GM19467 (cell line): Measurements from ENCODE around the gene HHAT.
"Not testable (repeated sequence)": the region's sequence is repeated elsewhere in the genome, so short reads cannot be mapped to it uniquely, and the experiment has no call there.

Experiments
- ATAC-seq: cut with Tn5 transposase; IDR thresholded peaks from one replicate; pipeline ENCODE4 v1.9.1; 2021; ENCODE audit warnings: mild to moderate bottlenecking, moderate library complexity; ENCODE audit not compliant: unreplicated experiment

The HHAT gene

DNA sequence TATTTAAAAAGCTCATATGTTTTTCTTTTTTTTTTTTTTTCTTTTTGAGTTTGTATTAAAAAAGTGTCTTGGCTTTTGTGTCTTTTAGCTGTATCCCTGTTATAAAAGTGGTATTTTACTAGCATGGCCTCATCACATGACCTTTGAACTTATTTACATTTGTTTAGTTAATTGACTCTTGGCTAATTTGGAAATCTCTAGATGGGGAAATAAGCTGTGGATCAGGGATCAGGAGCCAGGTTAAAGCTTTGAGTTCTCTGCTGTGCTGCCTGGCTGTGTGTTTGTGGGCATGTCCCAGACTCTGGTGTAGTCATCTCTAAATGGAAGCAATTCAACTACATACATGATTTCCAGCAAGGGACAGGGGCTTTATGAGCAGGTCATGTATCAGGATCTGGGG is 56.5 kb downstream of the HHAT start:
- ATAC-seq, result no peak

- ATAC-seq, result no peak
Measured at GRCh38 chr1:210394281-210394821, 65.6 kb downstream of the HHAT start.

DNA sequence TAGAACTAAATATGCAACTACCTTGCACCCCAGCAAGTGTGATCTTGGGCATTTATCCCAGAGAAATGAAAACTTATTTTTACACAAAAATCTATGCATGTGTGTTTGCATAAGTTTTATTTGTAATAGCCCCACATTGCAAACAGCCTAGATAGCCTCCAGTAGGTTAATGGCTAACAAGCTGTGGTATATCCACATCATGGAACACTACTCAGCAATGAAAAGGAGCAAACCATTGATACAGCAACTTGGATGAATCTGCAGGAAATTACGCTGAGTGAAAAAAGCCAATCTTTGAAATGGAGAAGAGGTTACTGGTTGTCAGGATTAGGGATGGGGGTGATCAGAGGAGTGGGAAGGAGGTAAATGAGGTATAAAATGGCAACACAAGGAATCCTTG is 67.8 kb downstream of the HHAT start:
- no peak for ATAC-seq

- no peak for ATAC-seq
Measured at GRCh38 chr1:210397252-210397651, 68.5 kb downstream of the HHAT start.

DNA sequence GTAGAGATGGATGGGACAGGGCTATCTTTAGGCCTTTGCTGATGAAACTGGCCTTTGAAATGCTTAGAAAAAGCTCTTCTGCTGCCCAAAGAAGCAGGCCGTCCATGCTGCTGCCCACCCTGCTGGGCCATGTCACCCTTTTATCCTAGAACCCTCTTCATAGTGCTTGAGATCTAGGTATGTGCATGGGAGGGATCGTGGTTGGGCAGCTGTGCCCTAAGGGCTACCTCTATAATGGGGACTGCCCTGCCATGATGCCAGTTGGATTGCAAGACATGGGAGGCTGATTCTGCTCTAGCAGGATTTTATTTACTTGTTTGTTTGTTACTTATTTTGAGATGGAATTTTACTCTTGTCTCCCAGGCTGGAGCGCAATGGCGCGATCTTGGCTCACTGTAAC is 69.0 kb downstream of the HHAT start:
- no peak for ATAC-seq

- no peak for ATAC-seq
Measured at GRCh38 chr1:210398466-210398865, 69.8 kb downstream of the HHAT start.

GRCh38 chr1:210400043-210400840 is 71.5 kb downstream of the HHAT start:
- ATAC-seq, result peak; percentile 89

DNA sequence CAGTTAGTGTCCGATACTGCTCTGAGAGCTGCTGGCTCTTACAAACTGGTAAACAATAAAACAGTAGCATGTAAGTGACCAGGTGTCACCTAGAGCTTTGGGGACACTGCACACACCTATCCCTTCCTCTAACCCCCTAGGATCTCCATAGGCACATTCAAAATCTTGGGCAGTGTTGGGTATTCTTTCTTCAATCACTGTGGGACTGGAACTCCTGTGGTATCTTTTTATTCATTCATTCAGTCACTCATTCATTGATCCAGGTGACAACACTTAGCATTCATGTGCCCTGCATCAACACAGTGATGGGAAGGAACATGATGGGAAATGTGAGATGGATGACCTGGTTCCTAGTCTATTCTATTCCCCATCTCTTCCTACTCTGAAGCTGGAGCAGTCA is 73.9 kb downstream of the HHAT start:
- ATAC-seq, result no peak

- ATAC-seq, result no peak
Measured at GRCh38 chr1:210405316-210405715, 76.6 kb downstream of the HHAT start.

GRCh38 chr1:210406341-210406740 is 77.6 kb downstream of the HHAT start:
- ATAC-seq, result not testable (repeated sequence)

- ATAC-seq, result no peak
Measured at GRCh38 chr1:210407207-210407886, 78.6 kb downstream of the HHAT start.

GRCh38 chr1:210407887-210408252 is 79.2 kb downstream of the HHAT start:
- no peak for ATAC-seq

GRCh38 chr1:210412240-210412639 is 83.5 kb downstream of the HHAT start:
- ATAC-seq, result no peak

- ATAC-seq, result no peak
Measured at GRCh38 chr1:210413951-210414350, 85.2 kb downstream of the HHAT start.

DNA sequence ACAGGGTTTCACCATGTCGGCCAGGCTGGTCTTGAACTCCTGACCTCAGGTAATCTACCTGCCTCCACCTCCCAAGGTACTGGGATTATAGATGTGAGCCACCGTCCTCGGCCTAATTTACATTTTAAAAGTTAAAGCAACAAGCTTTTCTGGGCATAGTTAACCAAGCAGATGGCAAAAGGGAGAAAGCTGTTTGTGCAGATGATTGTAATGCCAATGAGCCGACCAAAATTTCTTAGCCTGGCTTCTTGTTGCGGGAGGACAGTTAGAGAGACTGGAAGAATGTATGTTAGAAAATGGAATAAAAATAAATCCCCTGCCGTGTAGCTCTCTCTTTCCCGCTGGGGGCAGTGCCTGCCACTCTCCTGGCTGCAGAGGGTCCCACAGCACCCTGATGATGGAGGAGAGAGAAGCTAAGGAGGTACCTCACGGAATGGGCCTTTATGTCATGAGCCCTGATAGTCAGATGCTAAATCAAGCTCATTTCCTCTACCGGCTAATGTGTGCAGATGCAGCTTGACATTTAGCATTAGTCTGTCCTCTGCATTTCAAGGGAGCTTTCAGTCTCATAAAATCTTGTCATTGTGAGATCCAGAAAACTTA is 87.2 kb downstream of the HHAT start:
- ATAC-seq, result no peak

DNA sequence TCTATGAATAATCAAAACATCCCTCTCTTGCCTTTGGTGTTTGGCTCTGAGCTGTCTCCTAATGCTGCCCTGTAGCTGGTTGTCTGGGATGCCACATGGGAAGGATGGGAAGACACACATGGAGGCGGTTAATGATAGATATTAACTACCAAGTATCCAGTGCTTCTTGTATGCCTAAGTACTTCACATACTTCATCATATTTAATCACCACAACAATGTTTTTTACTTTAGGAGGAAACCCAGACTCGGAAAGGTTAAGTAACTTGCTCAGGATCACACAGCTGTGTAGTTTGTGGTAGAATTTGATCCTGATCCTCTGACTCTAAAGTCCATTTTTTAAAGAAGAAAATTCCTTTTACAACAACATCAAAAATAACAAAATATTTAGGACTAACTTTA is 88.0 kb downstream of the HHAT start:
- no peak for ATAC-seq

DNA sequence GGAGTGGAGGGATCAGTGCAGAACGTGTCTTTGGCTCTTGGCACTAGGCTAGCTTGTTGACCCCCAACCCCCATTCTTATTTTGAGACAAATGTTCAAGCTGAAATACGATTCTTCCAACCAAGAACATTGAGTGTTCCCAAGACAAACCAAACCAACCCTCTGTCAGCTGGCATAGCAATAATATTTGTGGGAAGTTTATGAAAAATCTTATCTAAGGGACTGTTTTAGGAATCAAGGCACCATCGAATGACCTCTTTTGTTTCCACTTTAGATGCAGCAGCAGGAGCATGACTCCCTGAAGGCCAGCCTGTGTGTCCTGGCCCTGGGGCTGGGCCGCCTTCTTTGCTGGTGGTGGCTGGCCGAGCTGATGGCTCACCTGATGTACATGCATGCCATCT is 89.2 kb downstream of the HHAT start:
- no peak for ATAC-seq

DNA sequence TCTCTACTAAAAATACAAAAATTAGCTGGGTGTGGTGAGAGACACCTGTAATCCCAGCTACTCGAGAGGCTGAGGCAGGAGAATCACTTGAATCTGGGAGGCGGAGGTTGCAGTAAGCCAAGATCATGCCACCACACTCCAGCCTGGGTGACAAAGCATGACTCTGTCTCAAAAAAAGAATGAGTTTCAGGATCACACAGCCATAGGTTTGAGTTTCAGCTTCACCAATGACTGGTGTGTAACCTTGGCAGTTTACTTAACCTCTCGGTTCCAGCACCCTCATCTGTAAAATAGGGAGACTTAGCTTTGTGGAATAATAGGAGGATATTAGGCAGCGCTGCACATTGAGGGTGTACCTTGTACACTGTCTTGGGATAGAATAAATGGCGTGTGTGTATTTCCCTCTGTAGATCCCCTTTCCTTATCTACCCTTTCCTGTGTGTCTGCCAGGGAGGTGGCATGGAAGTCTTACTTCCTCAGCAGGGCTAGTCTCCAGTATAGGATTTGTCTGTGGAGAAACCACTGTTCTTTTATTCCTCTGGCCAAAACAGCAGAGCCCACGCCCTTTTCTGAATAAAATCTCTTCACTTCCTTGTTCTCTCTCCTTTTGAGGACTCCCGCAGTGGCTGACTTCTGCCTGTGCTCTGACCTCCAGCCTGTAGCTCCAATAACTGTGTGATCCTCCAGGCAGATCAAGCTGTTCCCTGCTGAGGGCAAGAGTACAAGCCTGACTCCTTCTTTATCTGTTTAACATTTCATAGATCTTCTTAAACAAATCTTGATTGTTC is 90.4 kb downstream of the HHAT start:
- ATAC-seq, result no peak

DNA sequence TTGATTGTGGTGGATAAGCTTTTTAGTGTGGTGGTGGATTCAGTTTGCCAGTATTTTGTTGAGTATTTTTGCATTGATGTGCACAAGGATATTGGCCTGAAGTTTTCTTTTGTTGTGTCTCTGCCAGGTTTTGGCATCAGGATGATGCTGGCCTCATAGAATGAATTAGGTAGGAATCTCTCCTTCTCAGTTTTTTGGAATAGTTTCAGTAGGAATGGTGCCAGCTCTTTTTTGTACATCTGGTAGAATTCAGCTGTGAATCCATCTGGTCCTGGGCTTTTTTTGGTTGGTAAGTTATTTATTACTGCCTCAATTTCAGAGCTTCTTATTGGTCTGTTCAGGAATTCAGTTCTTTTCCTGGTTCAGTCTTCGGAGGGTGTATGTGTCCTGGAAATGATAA is 98.0 kb downstream of the HHAT start:
- ATAC-seq, result not testable (repeated sequence)

DNA sequence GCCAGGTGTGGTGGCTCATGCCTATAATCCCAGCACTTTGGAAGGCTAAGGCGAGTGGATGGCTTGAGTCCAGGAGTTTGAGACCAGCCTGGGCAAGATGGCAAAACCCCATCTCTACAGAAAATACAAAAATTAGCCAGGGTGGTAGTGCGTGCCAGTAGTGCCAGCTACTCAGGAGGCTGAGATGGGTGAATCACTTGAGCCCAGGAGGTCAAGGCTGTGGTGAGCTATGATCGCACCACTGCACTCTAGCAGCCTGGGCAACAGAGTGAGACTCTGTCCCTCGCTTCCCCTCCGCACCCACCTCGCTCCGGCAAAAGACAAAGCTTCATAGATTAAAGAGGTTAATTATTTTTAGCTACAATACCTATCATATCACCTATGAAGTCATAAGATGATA is 100.0 kb downstream of the HHAT start:
- no peak for ATAC-seq

DNA sequence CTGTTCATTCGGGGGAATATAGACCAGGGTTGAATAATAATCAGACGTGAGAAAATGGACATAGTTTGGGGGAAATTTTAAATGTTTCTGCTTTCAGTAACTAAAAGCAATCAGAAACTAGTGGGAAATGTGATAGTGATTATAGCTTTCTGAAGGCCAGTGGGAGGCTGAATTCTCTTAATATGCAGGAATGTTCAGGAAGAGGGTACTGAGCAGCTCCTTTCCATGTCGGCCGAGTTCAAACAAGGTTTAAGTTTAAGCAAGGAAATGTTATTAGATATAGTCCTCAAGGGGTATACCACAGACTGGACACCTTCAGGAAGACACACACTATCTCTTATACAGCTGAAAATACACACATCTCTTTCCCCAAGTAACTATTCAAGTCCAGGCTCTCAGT is 105.5 kb downstream of the HHAT start:
- ATAC-seq, result no peak
